ENCODE data around the gene RBM41.
"Not testable (repeated sequence)": the region's sequence is repeated elsewhere in the genome, so short reads cannot be mapped to it uniquely, and the experiment has no call there.

Gene RBM41

GRCh38 chrX:107117993-107118321 lies 665 bp downstream of the RBM41 start:
- DNase-seq = no peak
- no peak overlapping the region for H3K27ac ChIP-seq
- H3K4me3 ChIP-seq (ENCODE audit: low read depth, low read length) = peak overlapping the region; percentile 65
- H3K36me3 ChIP-seq (replicated peaks) = peaks cover 2% of the 10 kb centered on the region
- in situ Hi-C loops (cut with HindIII; ENCODE audit: low pct_ligation_motif_present, low sequenced_read_pairs) = no loop called here
- no peaks in the 10 kb centered on the region for H3K27me3 ChIP-seq (replicated peaks)
- no peak for TF ChIP-seq CTCF (IDR thresholded peaks at IDR 0.05; ENCODE audit: low read depth, low read length, missing control alignments)

GRCh38 chrX:107107459-107107858 lies 11.2 kb downstream of the RBM41 start:
- no peaks in the 10 kb centered on the region for H3K27me3 ChIP-seq (replicated peaks)
- no peak for TF ChIP-seq CTCF (IDR thresholded peaks at IDR 0.05; ENCODE audit: low read depth, low read length, missing control alignments)

GRCh38 chrX:107102980-107103379 lies 15.6 kb downstream of the RBM41 start:
- no peak for TF ChIP-seq CTCF (IDR thresholded peaks at IDR 0.05; ENCODE audit: low read depth, low read length, missing control alignments)
- no peak overlapping the region for H3K4me3 ChIP-seq (ENCODE audit: low read depth, low read length)
- no peaks in the 10 kb centered on the region for H3K27me3 ChIP-seq (replicated peaks)
- in situ Hi-C loops (cut with HindIII; ENCODE audit: low pct_ligation_motif_present, low sequenced_read_pairs) = no loop called here
- no peak overlapping the region for H3K27ac ChIP-seq
- no peak for DNase-seq
- H3K36me3 ChIP-seq (replicated peaks) = no peaks in the 10 kb centered on the region

More at GRCh38 chrX:107107459-107107858, 11.2 kb downstream of the RBM41 start:
- Histone ChIP-seq H3K27ac (no peak overlapping the region), H3K36me3 (replicated peaks) (peaks cover 1% of the 10 kb centered on the region), H3K4me3 (ENCODE audit: low read depth, low read length) (no peak overlapping the region)
- DNase-seq = no peak
- in situ Hi-C loops (cut with HindIII; ENCODE audit: low pct_ligation_motif_present, low sequenced_read_pairs) = no loop called here

GRCh38 chrX:107076158-107076557 lies 42.5 kb downstream of the RBM41 start:
- Histone ChIP-seq H3K4me3 (ENCODE audit: low read depth, low read length) (no peak overlapping the region), H3K27me3 (replicated peaks) (no peaks in the 10 kb centered on the region), H3K36me3 (replicated peaks) (no peaks in the 10 kb centered on the region), H3K27ac (no peak overlapping the region)
- in situ Hi-C loops (cut with HindIII; ENCODE audit: low pct_ligation_motif_present, low sequenced_read_pairs) = no loop called here
- DNase-seq = no peak
- no peak for TF ChIP-seq CTCF (IDR thresholded peaks at IDR 0.05; ENCODE audit: low read depth, low read length, missing control alignments)

- H3K4me3 ChIP-seq (ENCODE audit: low read depth, low read length); H3K27ac ChIP-seq; in situ Hi-C loops (cut with HindIII; ENCODE audit: low pct_ligation_motif_present, low sequenced_read_pairs); H3K27me3 ChIP-seq (replicated peaks); H3K36me3 ChIP-seq (replicated peaks): not testable (repeated sequence)
- peak; percentile 25 for DNase-seq
Measured at GRCh38 chrX:107057731-107058130, 60.9 kb downstream of the RBM41 start.

- H3K27ac ChIP-seq = no peak overlapping the region
- in situ Hi-C loops (cut with HindIII; ENCODE audit: low pct_ligation_motif_present, low sequenced_read_pairs) = no loop called here
- DNase-seq = no peak
- no peaks in the 10 kb centered on the region for H3K27me3 ChIP-seq (replicated peaks)
- no peaks in the 10 kb centered on the region for H3K36me3 ChIP-seq (replicated peaks)
- H3K4me3 ChIP-seq (ENCODE audit: low read depth, low read length) = no peak overlapping the region
- TF ChIP-seq CTCF (IDR thresholded peaks at IDR 0.05; ENCODE audit: low read depth, low read length, missing control alignments) = no peak
Measured at GRCh38 chrX:107054978-107055377, 63.6 kb downstream of the RBM41 start.

Measured in brain microvascular endothelial cell (primary cell).